GM20000 (cell line): ENCODE measurements around the gene IL18RAP.

Source experiments
- DNase-seq: peaks from one replicate; pipeline ENCODE4 v3.0.0; 2012; ENCODE audit warnings: low spot score
- CTCF ChIP-seq: IDR thresholded peaks from 2 replicates; pipeline ENCODE4 v1.5.1; 2012; ENCODE audit warnings: mild to moderate bottlenecking, control low read depth; ENCODE audit errors: extremely low read depth, missing control alignments

Gene IL18RAP

GRCh38 chr2:102421890-102422759 lies 835 bp upstream of the IL18RAP start:
- TF ChIP-seq CTCF = no peak
- no peak for DNase-seq

DNA sequence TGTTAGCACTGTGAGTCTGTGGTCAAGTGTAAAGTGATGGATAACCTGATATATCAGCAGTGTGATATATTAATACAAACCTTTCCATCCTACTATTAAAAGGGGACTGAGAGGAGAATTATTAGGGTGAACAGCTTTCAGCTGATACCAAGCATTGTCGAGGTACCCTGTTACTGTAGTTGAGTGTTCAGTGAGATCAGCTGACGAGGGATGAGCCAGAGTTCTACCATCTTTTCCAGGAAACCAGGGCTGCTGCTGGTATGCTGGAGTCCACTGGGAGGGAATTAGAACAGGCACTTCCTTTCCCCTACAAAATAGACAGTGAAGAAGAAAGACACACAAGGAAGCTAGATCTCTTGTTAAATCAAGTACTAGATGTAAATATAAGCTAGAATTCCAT lies 408 bp downstream of the IL18RAP start:
- no peak for TF ChIP-seq CTCF

DNA sequence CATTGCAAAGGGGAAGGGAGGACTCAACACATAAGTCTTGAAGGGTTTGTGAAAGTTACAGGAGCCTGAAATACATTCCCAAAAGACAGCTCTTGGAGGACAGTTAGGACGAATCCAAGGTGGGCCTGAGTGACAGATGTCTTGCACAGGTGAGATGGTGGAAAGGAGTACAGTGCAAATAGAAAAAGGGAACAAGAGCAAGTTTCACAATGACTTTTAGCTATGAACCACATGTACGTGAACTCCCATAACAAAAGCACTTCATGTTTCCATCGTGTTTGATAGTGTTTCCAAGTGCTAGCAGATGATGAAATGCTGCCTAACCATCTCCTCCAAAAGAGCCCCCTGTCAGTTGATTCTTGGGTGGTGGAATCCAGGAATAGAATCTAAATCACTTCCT lies 1.8 kb downstream of the IL18RAP start:
- no peak for DNase-seq
- no peak for TF ChIP-seq CTCF

More for the DNA sequence above, 408 bp downstream of the IL18RAP start:
- DNase-seq = no peak

GRCh38 chr2:102425441-102426132 lies 2.6 kb downstream of the IL18RAP start:
- no peak for TF ChIP-seq CTCF
- DNase-seq = no peak

GRCh38 chr2:102427249-102427648 lies 4.3 kb downstream of the IL18RAP start:
- no peak for TF ChIP-seq CTCF
- DNase-seq = no peak

- DNase-seq = no peak
- TF ChIP-seq CTCF = no peak
Observed at GRCh38 chr2:102428573-102428972, 5.6 kb downstream of the IL18RAP start.

- DNase-seq = no peak
Observed at GRCh38 chr2:102432386-102432785, 9.4 kb downstream of the IL18RAP start.

More at GRCh38 chr2:102432386-102432785, 9.4 kb downstream of the IL18RAP start:
- TF ChIP-seq CTCF = no peak
